ENCODE results near the gene CHL1.

Gene CHL1

GRCh38 chr3:197828-198491, 1.4 kb downstream of the CHL1 start:
- H3K9me3 Mint-ChIP-seq = no peaks in the 10 kb centered on the region
- H3K4me3 Mint-ChIP-seq = peak overlapping the region; percentile 85

GRCh38 chr3:199835-200234, 3.3 kb downstream of the CHL1 start:
- DNase-seq (ENCODE audit: low spot score in 2 of 2) (no peak), ATAC-seq (ENCODE audit: low read depth) (no peak)
- peaks cover 3% of the 10 kb centered on the region for H3K27me3 Mint-ChIP-seq
- H3K4me3 Mint-ChIP-seq = no peak overlapping the region
- H3K36me3 Mint-ChIP-seq = no peaks in the 10 kb centered on the region
- H3K9me3 Mint-ChIP-seq = no peaks in the 10 kb centered on the region
- no peak overlapping the region for H3K27ac Mint-ChIP-seq
- peaks cover 5% of the 10 kb centered on the region for H3K4me1 Mint-ChIP-seq

More at GRCh38 chr3:197828-198491, 1.4 kb downstream of the CHL1 start:
- H3K36me3 Mint-ChIP-seq = no peaks in the 10 kb centered on the region
- peak in 1 of 2 donors; percentile 18 for DNase-seq (ENCODE audit: low spot score in 2 of 2)
- H3K27ac Mint-ChIP-seq = peak overlapping the region; percentile 65
- peak; percentile 60 for ATAC-seq (ENCODE audit: low read depth)
- peaks cover 3% of the 10 kb centered on the region for H3K4me1 Mint-ChIP-seq
- H3K27me3 Mint-ChIP-seq = peaks cover 3% of the 10 kb centered on the region

DNA sequence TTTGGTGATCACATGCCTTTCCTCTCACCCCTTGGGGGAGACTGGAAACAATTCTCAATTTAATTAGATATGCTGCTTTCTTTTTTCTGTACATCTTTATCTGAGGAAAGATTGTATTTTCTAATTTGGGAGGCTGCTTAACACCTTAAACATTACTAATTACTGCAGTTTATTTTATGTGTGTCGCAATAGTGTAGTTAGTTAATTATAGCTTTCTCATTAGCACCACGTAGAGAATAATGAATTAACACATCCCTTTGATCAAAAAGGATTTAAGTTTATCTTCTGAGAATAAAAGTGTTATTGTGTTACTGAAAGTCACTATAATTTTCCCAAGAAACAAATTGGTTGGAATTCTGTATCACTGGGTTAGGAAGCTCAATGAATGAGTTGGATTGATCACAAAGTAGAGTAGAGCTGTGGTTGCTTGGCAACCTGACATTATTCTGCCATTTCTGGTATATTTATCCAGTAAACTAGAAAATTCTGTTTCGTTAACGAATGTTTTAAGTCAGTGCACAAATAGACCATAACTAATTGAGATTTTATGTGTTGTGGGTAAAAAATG, 4.3 kb downstream of the CHL1 start:
- no peak overlapping the region for H3K4me3 Mint-ChIP-seq
- no peak for DNase-seq (ENCODE audit: low spot score in 2 of 2)
- H3K4me1 Mint-ChIP-seq = peaks cover 5% of the 10 kb centered on the region
- no peaks in the 10 kb centered on the region for H3K9me3 Mint-ChIP-seq
- no peak overlapping the region for H3K27ac Mint-ChIP-seq
- no peaks in the 10 kb centered on the region for H3K36me3 Mint-ChIP-seq
- H3K27me3 Mint-ChIP-seq = peaks cover 3% of the 10 kb centered on the region
- ATAC-seq (ENCODE audit: low read depth) = no peak

GRCh38 chr3:204102-204501, 7.5 kb downstream of the CHL1 start:
- Mint-ChIP-seq H3K27ac (no peak overlapping the region), H3K4me3 (no peak overlapping the region), H3K27me3 (no peaks in the 10 kb centered on the region), H3K9me3 (no peaks in the 10 kb centered on the region), H3K4me1 (peaks cover 2% of the 10 kb centered on the region), H3K36me3 (no peaks in the 10 kb centered on the region)
- ATAC-seq (ENCODE audit: low read depth) = no peak
- DNase-seq (ENCODE audit: low spot score in 2 of 2) = no peak

DNA sequence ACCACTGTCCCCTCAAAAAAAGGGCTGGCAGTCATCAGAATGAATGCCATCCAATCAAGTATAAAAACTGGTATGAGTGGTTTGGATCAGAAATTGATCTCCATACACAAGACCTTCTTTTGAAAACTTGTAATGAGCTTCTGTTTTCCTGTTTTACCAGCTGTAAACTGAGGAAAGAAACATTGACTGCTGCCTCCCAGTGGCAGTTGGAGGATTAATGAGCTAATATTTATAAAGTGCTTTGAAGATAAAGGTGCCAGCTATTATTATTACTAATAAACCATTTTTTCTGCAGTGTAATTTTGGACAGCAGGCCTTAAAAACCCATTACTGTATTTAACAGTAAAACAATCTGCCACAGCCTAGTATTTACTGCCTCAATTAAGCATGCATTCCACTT, 11.4 kb downstream of the CHL1 start:
- Mint-ChIP-seq H3K4me3 (no peak overlapping the region), H3K27ac (no peak overlapping the region), H3K9me3 (no peaks in the 10 kb centered on the region), H3K4me1 (peaks cover 11% of the 10 kb centered on the region), H3K27me3 (no peaks in the 10 kb centered on the region), H3K36me3 (no peaks in the 10 kb centered on the region)
- ATAC-seq (ENCODE audit: low read depth) = no peak
- no peak for DNase-seq (ENCODE audit: low spot score in 2 of 2)

- Mint-ChIP-seq H3K4me1 (peaks cover 9% of the 10 kb centered on the region), H3K27ac (peak overlapping the region; percentile 74), H3K27me3 (no peaks in the 10 kb centered on the region), H3K36me3 (no peaks in the 10 kb centered on the region), H3K9me3 (no peaks in the 10 kb centered on the region), H3K4me3 (no peak overlapping the region)
- ATAC-seq (ENCODE audit: low read depth) = no peak
- no peak for DNase-seq (ENCODE audit: low spot score in 2 of 2)
These were observed 14.1 kb downstream of the CHL1 start for GRCh38 chr3:210669-211068.

GRCh38 chr3:212432-212831, 15.9 kb downstream of the CHL1 start:
- no peaks in the 10 kb centered on the region for H3K27me3 Mint-ChIP-seq
- no peaks in the 10 kb centered on the region for H3K9me3 Mint-ChIP-seq
- peaks cover 12% of the 10 kb centered on the region for H3K4me1 Mint-ChIP-seq
- peak in 1 of 2 donors; percentile 26 for DNase-seq (ENCODE audit: low spot score in 2 of 2)
- H3K27ac Mint-ChIP-seq = peak overlapping the region; percentile 89
- H3K4me3 Mint-ChIP-seq = peak overlapping the region; percentile 32
- ATAC-seq (ENCODE audit: low read depth) = peak; percentile 99
- no peaks in the 10 kb centered on the region for H3K36me3 Mint-ChIP-seq

GRCh38 chr3:217099-217813, 20.7 kb downstream of the CHL1 start:
- Mint-ChIP-seq H3K27ac (no peak overlapping the region), H3K9me3 (no peaks in the 10 kb centered on the region), H3K27me3 (no peaks in the 10 kb centered on the region), H3K36me3 (no peaks in the 10 kb centered on the region), H3K4me1 (peaks cover 22% of the 10 kb centered on the region), H3K4me3 (no peak overlapping the region)
- ATAC-seq (ENCODE audit: low read depth) (no peak), DNase-seq (ENCODE audit: low spot score in 2 of 2) (no peak)

- no peaks in the 10 kb centered on the region for H3K36me3 Mint-ChIP-seq
- ATAC-seq (ENCODE audit: low read depth) (peak; percentile 37), DNase-seq (ENCODE audit: low spot score in 2 of 2) (no peak)
- no peaks in the 10 kb centered on the region for H3K27me3 Mint-ChIP-seq
- H3K9me3 Mint-ChIP-seq = no peaks in the 10 kb centered on the region
- H3K4me3 Mint-ChIP-seq = no peak overlapping the region
- peaks cover 18% of the 10 kb centered on the region for H3K4me1 Mint-ChIP-seq
- H3K27ac Mint-ChIP-seq = no peak overlapping the region
These were observed 21.4 kb downstream of the CHL1 start for GRCh38 chr3:217948-218347.

DNA sequence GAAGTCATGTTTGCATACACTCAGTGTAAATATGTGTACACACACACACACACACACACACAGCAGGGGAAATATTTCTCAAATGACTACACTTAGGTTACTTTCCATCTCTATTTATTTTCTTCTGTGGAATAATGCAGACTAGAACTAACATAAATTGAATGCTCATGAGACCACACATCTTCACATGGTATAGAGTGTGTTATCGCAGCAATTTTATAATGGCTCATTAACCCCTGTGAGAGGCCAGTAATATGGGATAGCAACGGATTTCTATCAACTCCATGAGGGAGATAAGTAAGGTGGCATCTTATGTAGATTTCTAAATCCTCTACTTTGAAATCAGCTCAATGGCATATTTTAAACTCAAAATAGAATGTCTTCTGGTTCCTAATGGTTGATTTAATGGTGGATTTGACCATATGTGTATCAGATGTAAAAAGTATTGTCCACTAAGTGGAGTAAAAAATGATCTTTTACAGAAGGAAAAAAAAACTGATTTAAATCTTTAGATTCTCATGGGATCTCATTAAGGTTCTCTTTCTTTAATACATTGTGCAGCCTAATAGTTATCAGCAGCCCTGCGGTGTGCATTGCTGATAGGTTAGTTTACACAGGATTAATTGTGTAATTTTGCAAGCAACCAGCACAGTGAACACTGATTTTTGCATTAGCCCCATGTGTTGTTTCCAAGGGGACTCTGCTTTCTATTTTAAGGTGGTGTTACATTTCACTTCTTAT, 32.0 kb downstream of the CHL1 start:
- no peaks in the 10 kb centered on the region for H3K27me3 Mint-ChIP-seq
- H3K4me1 Mint-ChIP-seq = peaks cover 2% of the 10 kb centered on the region
- no peak overlapping the region for H3K4me3 Mint-ChIP-seq
- DNase-seq (ENCODE audit: low spot score in 2 of 2) (no peak), ATAC-seq (ENCODE audit: low read depth) (no peak)
- no peaks in the 10 kb centered on the region for H3K36me3 Mint-ChIP-seq
- H3K27ac Mint-ChIP-seq = no peak overlapping the region
- H3K9me3 Mint-ChIP-seq = no peaks in the 10 kb centered on the region

DNA sequence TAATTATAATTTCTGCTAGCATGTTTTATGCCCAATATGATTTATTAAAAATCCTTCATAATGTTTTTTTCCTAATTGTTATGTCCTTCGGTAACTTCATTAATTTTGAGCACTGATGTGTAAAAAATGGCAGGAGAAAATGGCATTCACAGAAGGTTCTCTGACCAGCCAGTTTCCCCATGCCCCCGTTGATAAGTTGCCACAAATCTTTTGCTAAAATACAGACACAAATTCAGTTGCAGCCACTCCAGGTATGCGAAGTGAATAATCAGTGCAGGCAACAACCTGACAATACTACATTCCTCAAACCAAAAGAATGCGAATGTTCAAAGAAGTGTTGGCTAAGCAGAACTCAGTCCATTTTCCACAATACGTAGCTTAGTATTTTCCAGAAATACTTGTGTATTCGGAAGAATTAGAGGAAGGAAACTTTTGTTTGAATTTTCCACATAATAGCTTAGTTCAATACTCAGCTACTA, 32.7 kb downstream of the CHL1 start:
- no peak for ATAC-seq (ENCODE audit: low read depth)
- Mint-ChIP-seq H3K27me3 (no peaks in the 10 kb centered on the region), H3K9me3 (no peaks in the 10 kb centered on the region), H3K27ac (no peak overlapping the region), H3K36me3 (no peaks in the 10 kb centered on the region), H3K4me1 (peaks cover 2% of the 10 kb centered on the region), H3K4me3 (no peak overlapping the region)
- no peak for DNase-seq (ENCODE audit: low spot score in 2 of 2)

DNA sequence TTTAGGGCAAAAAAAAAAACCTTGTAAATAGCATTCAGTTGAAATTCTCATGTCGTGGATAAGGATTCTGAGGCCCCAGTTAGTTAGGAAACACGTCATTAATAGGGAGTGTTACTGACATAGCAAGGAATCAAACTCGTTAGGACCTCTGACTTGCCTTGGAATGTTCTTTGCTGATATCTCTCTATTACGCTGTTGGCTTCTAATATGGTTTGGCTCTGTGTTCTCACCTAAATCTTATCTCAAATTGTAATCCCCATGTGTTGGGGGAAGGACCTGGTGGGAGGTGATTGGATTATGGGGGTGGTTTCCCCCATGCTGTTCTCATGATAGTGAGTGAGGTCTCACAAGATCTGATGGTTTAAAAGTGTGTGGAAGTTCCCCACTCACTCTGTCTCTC, 40.3 kb downstream of the CHL1 start:
- DNase-seq (ENCODE audit: low spot score in 2 of 2) = no peak
- Mint-ChIP-seq H3K27me3 (no peaks in the 10 kb centered on the region), H3K4me1 (peaks cover 3% of the 10 kb centered on the region), H3K9me3 (no peaks in the 10 kb centered on the region), H3K27ac (no peak overlapping the region), H3K4me3 (no peak overlapping the region), H3K36me3 (peaks cover 1% of the 10 kb centered on the region)
- ATAC-seq (ENCODE audit: low read depth) = no peak

DNA sequence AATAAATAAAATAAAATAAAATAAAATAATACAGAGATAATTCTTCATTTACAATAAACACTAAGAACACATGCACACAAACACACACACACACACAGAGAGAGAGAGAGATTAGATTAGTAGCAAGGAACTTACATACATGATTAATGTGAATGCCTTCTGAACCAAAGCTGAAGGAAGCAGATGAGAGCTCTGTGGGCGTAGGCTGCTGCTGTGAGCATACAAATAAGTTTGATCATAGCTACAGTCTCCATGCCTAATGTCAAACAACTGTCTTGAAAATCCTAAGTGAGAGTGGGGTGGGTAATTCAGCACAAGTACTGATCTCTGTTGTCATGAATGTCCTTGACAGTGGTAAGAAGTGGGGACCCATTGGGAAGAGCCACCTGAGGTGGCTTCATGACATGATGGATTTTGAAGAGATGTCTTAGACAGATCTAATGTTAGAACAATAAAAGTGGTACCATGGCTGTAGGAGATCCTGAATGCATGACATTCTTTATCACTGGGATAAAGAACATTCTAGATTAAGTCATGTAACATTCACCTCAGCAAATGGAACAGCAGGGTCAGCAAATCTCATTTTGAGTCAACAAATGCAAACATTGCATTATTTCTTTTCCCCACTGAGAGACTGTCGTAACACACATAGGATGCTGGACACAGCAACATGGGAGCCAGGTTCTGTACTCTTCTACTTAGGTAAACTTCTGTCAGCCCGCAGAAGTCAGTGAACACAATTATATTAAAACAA, 46.2 kb downstream of the CHL1 start:
- DNase-seq (ENCODE audit: low spot score in 2 of 2) (no peak), ATAC-seq (ENCODE audit: low read depth) (no peak)
- peaks cover 2% of the 10 kb centered on the region for H3K9me3 Mint-ChIP-seq
- H3K27ac Mint-ChIP-seq = no peak overlapping the region
- peaks cover 5% of the 10 kb centered on the region for H3K4me1 Mint-ChIP-seq
- H3K36me3 Mint-ChIP-seq = peaks cover 3% of the 10 kb centered on the region
- H3K27me3 Mint-ChIP-seq = no peaks in the 10 kb centered on the region
- H3K4me3 Mint-ChIP-seq = no peak overlapping the region
